ENCODE data around the gene CEP68. TPM values are rescaled to one million over a fixed set of nuclear protein-coding genes. Genes with fewer than 3 reads are reported as not detected.

Gene CEP68
- total RNA-seq, 1 experiment from 2014 or later, result 11.2 TPM

- Histone ChIP-seq H3K4me3 (replicated peaks in 1 of 2; ENCODE audit: low read depth in 1 of 2, low read length in 2 of 2) (no peak overlapping the region), H4K20me1 (ENCODE audit: insufficient read depth) (no peaks in the 10 kb centered on the region), H3K27me3 (ENCODE audit: insufficient read depth, low read length) (no peaks in the 10 kb centered on the region), H3K36me3 (ENCODE audit: control insufficient read depth in 1 of 2, insufficient read depth in 2 of 2, low read length in 2 of 2) (peaks cover 20 to 22% of the 10 kb centered on the region in 2 experiments; a peak in 3 of 4 replicates), H3K9me3 (ENCODE audit: control insufficient read depth in 1 of 2, insufficient read depth in 1 of 2, low read depth in 1 of 2, low read length in 2 of 2) (no peaks in the 10 kb centered on the region), H3K9me2 (ENCODE audit: insufficient read depth) (no peaks in the 10 kb centered on the region), H3K9ac (ENCODE audit: low read length) (no peak overlapping the region), H3K79me2 (ENCODE audit: insufficient read depth, low read length) (peaks cover 5% of the 10 kb centered on the region; the same call in 1 of the 2 replicates), H2AFZ (ENCODE audit: low read depth, low read length, poor library complexity, severe bottlenecking) (no peak overlapping the region), H3K27ac (ENCODE audit: low read depth, low read length) (no peak overlapping the region), H3K4me2 (ENCODE audit: low read length) (no peak overlapping the region), H3K4me1 (ENCODE audit: control insufficient read depth in 1 of 2, insufficient read depth in 2 of 2, low read length in 2 of 2) (peaks cover 0 to 11% of the 10 kb centered on the region in 2 experiments; a peak in 2 of 4 replicates)
- ATAC-seq (no peak), DNase-seq (ENCODE audit: low read depth, low spot score) (no peak)
- intact Hi-C loops (cut with micrococcal nuclease), result no loop called here
- TF ChIP-seq, protein P1, sequence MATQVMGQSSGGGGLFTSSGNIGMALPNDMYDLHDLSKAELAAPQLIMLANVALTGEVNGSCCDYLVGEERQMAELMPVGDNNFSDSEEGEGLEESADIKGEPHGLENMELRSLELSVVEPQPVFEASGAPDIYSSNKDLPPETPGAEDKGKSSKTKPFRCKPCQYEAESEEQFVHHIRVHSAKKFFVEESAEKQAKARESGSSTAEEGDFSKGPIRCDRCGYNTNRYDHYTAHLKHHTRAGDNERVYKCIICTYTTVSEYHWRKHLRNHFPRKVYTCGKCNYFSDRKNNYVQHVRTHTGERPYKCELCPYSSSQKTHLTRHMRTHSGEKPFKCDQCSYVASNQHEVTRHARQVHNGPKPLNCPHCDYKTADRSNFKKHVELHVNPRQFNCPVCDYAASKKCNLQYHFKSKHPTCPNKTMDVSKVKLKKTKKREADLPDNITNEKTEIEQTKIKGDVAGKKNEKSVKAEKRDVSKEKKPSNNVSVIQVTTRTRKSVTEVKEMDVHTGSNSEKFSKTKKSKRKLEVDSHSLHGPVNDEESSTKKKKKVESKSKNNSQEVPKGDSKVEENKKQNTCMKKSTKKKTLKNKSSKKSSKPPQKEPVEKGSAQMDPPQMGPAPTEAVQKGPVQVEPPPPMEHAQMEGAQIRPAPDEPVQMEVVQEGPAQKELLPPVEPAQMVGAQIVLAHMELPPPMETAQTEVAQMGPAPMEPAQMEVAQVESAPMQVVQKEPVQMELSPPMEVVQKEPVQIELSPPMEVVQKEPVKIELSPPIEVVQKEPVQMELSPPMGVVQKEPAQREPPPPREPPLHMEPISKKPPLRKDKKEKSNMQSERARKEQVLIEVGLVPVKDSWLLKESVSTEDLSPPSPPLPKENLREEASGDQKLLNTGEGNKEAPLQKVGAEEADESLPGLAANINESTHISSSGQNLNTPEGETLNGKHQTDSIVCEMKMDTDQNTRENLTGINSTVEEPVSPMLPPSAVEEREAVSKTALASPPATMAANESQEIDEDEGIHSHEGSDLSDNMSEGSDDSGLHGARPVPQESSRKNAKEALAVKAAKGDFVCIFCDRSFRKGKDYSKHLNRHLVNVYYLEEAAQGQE (IDR thresholded peaks at IDR 0.05; ENCODE audit: low read depth), result no peak
- TF ChIP-seq ZBTB33 (IDR thresholded peaks at IDR 0.05; ENCODE audit: extremely low read depth, insufficient replicate concordance, low read length) (no peak), FOSL1 (IDR thresholded peaks at IDR 0.05; ENCODE audit: low read depth) (no peak), EGR1 (IDR thresholded peaks at IDR 0.05; ENCODE audit: low read depth) (no peak), ELF1 (IDR thresholded peaks at IDR 0.05; ENCODE audit: borderline replicate concordance, low read depth) (no peak), CEBPB (IDR thresholded peaks at IDR 0.05; ENCODE audit: low read depth) (no peak), EZH2phosphoT487 (IDR thresholded peaks at IDR 0.05; ENCODE audit: borderline replicate concordance) (no peak), EZH2 (IDR thresholded peaks at IDR 0.05) (no peak), SIN3A (IDR thresholded peaks at IDR 0.05; ENCODE audit: low read depth) (no peak), TCF7L2 (IDR thresholded peaks at IDR 0.05; ENCODE audit: borderline replicate concordance, extremely low read depth, insufficient read depth, insufficient read length) (no peak), SRF (IDR thresholded peaks at IDR 0.05; ENCODE audit: low read depth) (no peak), JUND (IDR thresholded peaks at IDR 0.05) (no peak), POLR2AphosphoS5 (IDR thresholded peaks at IDR 0.05; ENCODE audit: low read depth, low read length) (no peak)
- TF ChIP-seq, protein P2, sequence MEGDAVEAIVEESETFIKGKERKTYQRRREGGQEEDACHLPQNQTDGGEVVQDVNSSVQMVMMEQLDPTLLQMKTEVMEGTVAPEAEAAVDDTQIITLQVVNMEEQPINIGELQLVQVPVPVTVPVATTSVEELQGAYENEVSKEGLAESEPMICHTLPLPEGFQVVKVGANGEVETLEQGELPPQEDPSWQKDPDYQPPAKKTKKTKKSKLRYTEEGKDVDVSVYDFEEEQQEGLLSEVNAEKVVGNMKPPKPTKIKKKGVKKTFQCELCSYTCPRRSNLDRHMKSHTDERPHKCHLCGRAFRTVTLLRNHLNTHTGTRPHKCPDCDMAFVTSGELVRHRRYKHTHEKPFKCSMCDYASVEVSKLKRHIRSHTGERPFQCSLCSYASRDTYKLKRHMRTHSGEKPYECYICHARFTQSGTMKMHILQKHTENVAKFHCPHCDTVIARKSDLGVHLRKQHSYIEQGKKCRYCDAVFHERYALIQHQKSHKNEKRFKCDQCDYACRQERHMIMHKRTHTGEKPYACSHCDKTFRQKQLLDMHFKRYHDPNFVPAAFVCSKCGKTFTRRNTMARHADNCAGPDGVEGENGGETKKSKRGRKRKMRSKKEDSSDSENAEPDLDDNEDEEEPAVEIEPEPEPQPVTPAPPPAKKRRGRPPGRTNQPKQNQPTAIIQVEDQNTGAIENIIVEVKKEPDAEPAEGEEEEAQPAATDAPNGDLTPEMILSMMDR (IDR thresholded peaks at IDR 0.05 in 2 of 3, conservative IDR thresholded peaks at IDR 0.05 in 1 of 3; ENCODE audit: borderline replicate concordance in 1 of 3, insufficient read depth in 1 of 3, low read depth in 2 of 3, low read length in 2 of 3), result no peak
- ChIA-PET RAD21 (ENCODE audit: low non-redundant PET in 1 of 2, low total read pairs in 2 of 2, uncharacterized antibody in 2 of 2, unreplicated experiment in 2 of 2) (no interaction called here), POLR2A (interaction anchor here (1.3 kb wide), 1 partner anchor 51 kb away, joined by 3 read pairs; the partner anchor contains the start of gene RAB1A), CTCF (no interaction called here)
- no TSS peak for BruUV-seq (replicated peaks)
These were observed 22.8 kb downstream of the CEP68 start for GRCh38 chr2:65079017-65079416.
